ENCODE data around the gene LRRC4C.

Gene LRRC4C

GRCh38 chr11:40316171-40316570, 1143.3 kb downstream of the LRRC4C start:
- Histone ChIP-seq H3K27me3 (ENCODE audit: insufficient read depth, low read length, poor library complexity) (no peaks in the 10 kb centered on the region), H4K20me1 (ENCODE audit: insufficient read depth, low read length) (no peaks in the 10 kb centered on the region), H2AFZ (ENCODE audit: low read depth, low read length) (no peak overlapping the region), H3K79me2 (ENCODE audit: insufficient read depth, low read length) (no peaks in the 10 kb centered on the region), H3K4me3 (ENCODE audit: low read depth in 1 of 2, low read length in 2 of 2) (no peak overlapping the region), H3K4me1 (ENCODE audit: insufficient read depth, low read length) (no peaks in the 10 kb centered on the region), H3K9me3 (ENCODE audit: insufficient read depth, low read length, severe bottlenecking) (no peaks in the 10 kb centered on the region), H3K4me2 (ENCODE audit: insufficient read depth, low read length) (no peak overlapping the region), H3K9ac (ENCODE audit: low read depth, low read length) (no peak overlapping the region), H3K36me3 (ENCODE audit: insufficient read depth, low read length) (no peaks in the 10 kb centered on the region), H3K27ac (ENCODE audit: low read length) (no peak overlapping the region)
- ATAC-seq (ENCODE audit: insufficient read depth, low read depth) = no peak
- TF ChIP-seq CTCF (IDR thresholded peaks at IDR 0.05; ENCODE audit: borderline replicate concordance, extremely low read depth, low read length, poor library complexity, severe bottlenecking) (no peak), EZH2 (IDR thresholded peaks at IDR 0.05; ENCODE audit: borderline replicate concordance, low read depth, low read length, severe bottlenecking) (no peak)
- no peak for DNase-seq

- H3K4me1 ChIP-seq (ENCODE audit: insufficient read depth, low read length) = no peaks in the 10 kb centered on the region
- no peaks in the 10 kb centered on the region for H3K79me2 ChIP-seq (ENCODE audit: insufficient read depth, low read length)
- H3K36me3 ChIP-seq (ENCODE audit: insufficient read depth, low read length) = no peaks in the 10 kb centered on the region
- no peak for TF ChIP-seq EZH2 (IDR thresholded peaks at IDR 0.05; ENCODE audit: borderline replicate concordance, low read depth, low read length, severe bottlenecking)
- TF ChIP-seq CTCF (IDR thresholded peaks at IDR 0.05; ENCODE audit: borderline replicate concordance, extremely low read depth, low read length, poor library complexity, severe bottlenecking) = no peak
- no peaks in the 10 kb centered on the region for H3K27me3 ChIP-seq (ENCODE audit: insufficient read depth, low read length, poor library complexity)
- ATAC-seq (ENCODE audit: insufficient read depth, low read depth) = no peak
- no peaks in the 10 kb centered on the region for H3K9me3 ChIP-seq (ENCODE audit: insufficient read depth, low read length, severe bottlenecking)
- H3K4me2 ChIP-seq (ENCODE audit: insufficient read depth, low read length) = no peak overlapping the region
- H3K27ac ChIP-seq (ENCODE audit: low read length) = no peak overlapping the region
- no peak overlapping the region for H3K9ac ChIP-seq (ENCODE audit: low read depth, low read length)
- no peak for DNase-seq
- H3K4me3 ChIP-seq (ENCODE audit: low read depth in 1 of 2, low read length in 2 of 2) = no peak overlapping the region
- no peak overlapping the region for H2AFZ ChIP-seq (ENCODE audit: low read depth, low read length)
- no peaks in the 10 kb centered on the region for H4K20me1 ChIP-seq (ENCODE audit: insufficient read depth, low read length)
Observed at GRCh38 chr11:40315122-40315521, 1144.3 kb downstream of the LRRC4C start.

GRCh38 chr11:40314327-40314726, 1145.1 kb downstream of the LRRC4C start:
- no peak for DNase-seq
- H3K27me3 ChIP-seq (ENCODE audit: insufficient read depth, low read length, poor library complexity) = no peaks in the 10 kb centered on the region
- TF ChIP-seq CTCF (IDR thresholded peaks at IDR 0.05; ENCODE audit: borderline replicate concordance, extremely low read depth, low read length, poor library complexity, severe bottlenecking) (no peak), EZH2 (IDR thresholded peaks at IDR 0.05; ENCODE audit: borderline replicate concordance, low read depth, low read length, severe bottlenecking) (no peak)

More at GRCh38 chr11:40314327-40314726, 1145.1 kb downstream of the LRRC4C start:
- Histone ChIP-seq H3K9me3 (ENCODE audit: insufficient read depth, low read length, severe bottlenecking) (no peaks in the 10 kb centered on the region), H3K4me3 (ENCODE audit: low read depth in 1 of 2, low read length in 2 of 2) (no peak overlapping the region), H3K9ac (ENCODE audit: low read depth, low read length) (no peak overlapping the region), H3K4me1 (ENCODE audit: insufficient read depth, low read length) (no peaks in the 10 kb centered on the region), H3K79me2 (ENCODE audit: insufficient read depth, low read length) (no peaks in the 10 kb centered on the region), H3K27ac (ENCODE audit: low read length) (no peak overlapping the region), H3K36me3 (ENCODE audit: insufficient read depth, low read length) (no peaks in the 10 kb centered on the region), H2AFZ (ENCODE audit: low read depth, low read length) (no peak overlapping the region), H4K20me1 (ENCODE audit: insufficient read depth, low read length) (no peaks in the 10 kb centered on the region), H3K4me2 (ENCODE audit: insufficient read depth, low read length) (no peak overlapping the region)
- ATAC-seq (ENCODE audit: insufficient read depth, low read depth) = no peak
